ENCODE results near the gene FRRS1L.

- no peak for TF ChIP-seq POLR2AphosphoS5 (IDR thresholded peaks at IDR 0.05; ENCODE audit: low read depth, low read length)
- TF ChIP-seq POLR2A (IDR thresholded peaks at IDR 0.05; ENCODE audit: low read depth, low read length) = no peak
These were observed 25.8 kb upstream of the FRRS1L start for GRCh38 chr9:109192732-109193361.

All from GM12891 (cell line).